ENCODE results near the gene PTPRA.

- TF ChIP-seq CTCF (IDR thresholded peaks at IDR 0.05; ENCODE audit: insufficient read depth, low read depth, low read length), result no peak
- TF ChIP-seq EZH2 (IDR thresholded peaks at IDR 0.05; ENCODE audit: insufficient read depth, low read length), result no peak
These were observed 69.2 kb downstream of the PTPRA start for GRCh38 chr20:2942439-2942838.

Measured in astrocyte (in vitro differentiated cells and primary cell).